Mesenchymal stem cell (in vitro differentiated cells and primary cell): ENCODE data around the gene HIPK2.
A peak's percentile ranks its signal among the peaks of the same experiment; 100 is the strongest.
"Not testable (repeated sequence)": the region's sequence is repeated elsewhere in the genome, so short reads cannot be mapped to it uniquely, and the experiment has no call there.

Experiments
- DNase-seq: peaks from one replicate; pipeline ENCODE4 v3.0.0-alpha.2; 2013
- H2AFZ ChIP-seq: one replicate; pipeline ENCODE4 v1.6.1; 2013; ENCODE audit warnings: low read depth, mild to moderate bottlenecking, control low read depth, inconsistent platforms, low read length, moderate library complexity
- H2AK5ac ChIP-seq: 2 replicates; pipeline ENCODE4 v1.6.1; 2013; ENCODE audit warnings: low read length, moderate library complexity, mild to moderate bottlenecking, inconsistent platforms; ENCODE audit not compliant: severe bottlenecking
- H2BK120ac ChIP-seq: one replicate; pipeline ENCODE4 v1.6.1; 2013; ENCODE audit warnings: low read depth, mild to moderate bottlenecking, inconsistent platforms, low read length, moderate library complexity
- H2BK12ac ChIP-seq, 2 experiments: one replicate each; pipeline ENCODE4 v1.6.1; 2013; ENCODE audit warnings: inconsistent platforms in 2 of 2, low read length in 2 of 2, mild to moderate bottlenecking in 2 of 2, moderate library complexity in 2 of 2, control low read depth in 1 of 2
- H2BK15ac ChIP-seq: one replicate; pipeline ENCODE4 v1.6.1; 2013; ENCODE audit warnings: mild to moderate bottlenecking, low read depth, inconsistent platforms; ENCODE audit not compliant: poor library complexity, severe bottlenecking
- H2BK5ac ChIP-seq: 2 replicates; pipeline ENCODE4 v1.6.1; 2013; ENCODE audit warnings: low read depth, mild to moderate bottlenecking, low read length, control low read depth, inconsistent platforms; ENCODE audit not compliant: poor library complexity, severe bottlenecking
- H3K14ac ChIP-seq, 2 experiments: one replicate each; pipeline ENCODE4 v1.6.1; 2013; ENCODE audit warnings: inconsistent platforms in 2 of 2, low read length in 2 of 2, control low read depth in 1 of 2, mild to moderate bottlenecking in 1 of 2, moderate library complexity in 1 of 2
- H3K18ac ChIP-seq, 2 experiments: one replicate each; pipeline ENCODE4 v1.6.1; 2013; ENCODE audit warnings: inconsistent platforms in 2 of 2, low read length in 2 of 2, control low read depth in 1 of 2, low read depth in 1 of 2, mild to moderate bottlenecking in 1 of 2
- H3K23ac ChIP-seq, 2 experiments: one replicate each; pipeline ENCODE4 v1.6.1; 2013; ENCODE audit warnings: inconsistent platforms in 2 of 2, low read length in 2 of 2, mild to moderate bottlenecking in 2 of 2, moderate library complexity in 2 of 2, control low read depth in 1 of 2
- H3K27ac ChIP-seq: 2 replicates; pipeline ENCODE4 v1.5.1; 2013; ENCODE audit warnings: mild to moderate bottlenecking, moderate library complexity, low read length, control low read depth, inconsistent platforms; ENCODE audit not compliant: poor library complexity, severe bottlenecking
- H3K27me3 ChIP-seq, 2 experiments: 2 replicates each; pipeline versions ENCODE4 v1.6.1 to v1.7.0; 2013; ENCODE audit warnings: low read length in 2 of 2, mild to moderate bottlenecking in 2 of 2, moderate library complexity in 2 of 2, control low read depth in 1 of 2, inconsistent platforms in 1 of 2; ENCODE audit not compliant: control insufficient read depth in 1 of 2, insufficient read depth in 1 of 2
- H3K36me3 ChIP-seq, 2 experiments: 2 replicates each; pipeline versions ENCODE4 v1.6.1 to v1.7.0; 2013; ENCODE audit warnings: low read length in 2 of 2, control low read depth in 1 of 2, inconsistent platforms in 1 of 2, low read depth in 1 of 2, mild to moderate bottlenecking in 1 of 2; ENCODE audit not compliant: insufficient read depth in 2 of 2, control insufficient read depth in 1 of 2
- H3K4ac ChIP-seq, 2 experiments: one replicate each; pipeline ENCODE4 v1.6.1; 2013; ENCODE audit warnings: inconsistent platforms in 2 of 2, low read length in 2 of 2, mild to moderate bottlenecking in 2 of 2, moderate library complexity in 2 of 2, control low read depth in 1 of 2, low read depth in 1 of 2
- H3K4me1 ChIP-seq: 2 replicates; pipeline ENCODE4 v1.6.1; 2013; ENCODE audit warnings: low read depth, low read length, control low read depth; ENCODE audit not compliant: control insufficient read depth, insufficient read depth
- H3K4me2 ChIP-seq: 2 replicates; pipeline ENCODE4 v1.6.1; 2013; ENCODE audit warnings: low read length, mild to moderate bottlenecking, inconsistent platforms; ENCODE audit not compliant: poor library complexity, severe bottlenecking
- H3K4me3 ChIP-seq, 2 experiments: 2 replicates each; pipeline versions ENCODE4 v1.5.1 to v1.7.0; 2013; ENCODE audit warnings: low read length in 2 of 2, mild to moderate bottlenecking in 2 of 2, control low read depth in 1 of 2, low read depth in 1 of 2; ENCODE audit not compliant: insufficient read depth in 1 of 2
- H3K79me1 ChIP-seq: replicated peaks from 2 replicates; pipeline ENCODE4 v1.6.1; 2013; ENCODE audit warnings: mild to moderate bottlenecking, control low read depth, low read length, inconsistent platforms; ENCODE audit not compliant: poor library complexity, severe bottlenecking
- H3K9ac ChIP-seq: 2 replicates; pipeline ENCODE4 v1.7.0; 2013; ENCODE audit warnings: mild to moderate bottlenecking, low read length, moderate library complexity
- H3K9me3 ChIP-seq: 2 replicates; pipeline ENCODE4 v1.7.0; 2013; ENCODE audit warnings: mild to moderate bottlenecking, low read length; ENCODE audit not compliant: control insufficient read depth
- H4K8ac ChIP-seq: one replicate; pipeline ENCODE4 v1.6.1; 2013; ENCODE audit warnings: inconsistent platforms, mild to moderate bottlenecking, low read length, moderate library complexity
- H4K91ac ChIP-seq: one replicate; pipeline ENCODE4 v1.6.1; 2013; ENCODE audit warnings: mild to moderate bottlenecking, low read length, inconsistent platforms
- WGBS: methylation state at CpG from one replicate; pipeline ENCODE4 v1.1.7; 2013; ENCODE audit warnings: mixed read lengths; 5-methylcytosine and 5-hydroxymethylcytosine counted together

HIPK2 gene

GRCh38 chr7:139560199-139560598 is 217.6 kb downstream of the HIPK2 start:
- Histone ChIP-seq H4K91ac (no peak overlapping the region), H2AK5ac (no peak overlapping the region), H3K4me2 (no peak overlapping the region), H3K9ac (no peak overlapping the region), H3K36me3 (peaks cover 6 to 17% of the 10 kb centered on the region in 2 experiments), H3K14ac (no peak overlapping the region), H3K4me3 (no peak overlapping the region), H3K79me1 (peaks cover 3% of the 10 kb centered on the region), H2BK120ac (no peak overlapping the region), H2BK12ac (no peak overlapping the region), H3K4me1 (peaks cover 1% of the 10 kb centered on the region), H3K23ac (no peak overlapping the region), H3K27me3 (peaks cover 0 to 7% of the 10 kb centered on the region in 2 experiments), H3K18ac (no peak overlapping the region), H4K8ac (no peak overlapping the region), H3K4ac (no peak overlapping the region), H2BK5ac (no peak overlapping the region), H2AFZ (no peak overlapping the region), H2BK15ac (no peak overlapping the region), H3K9me3 (no peaks in the 10 kb centered on the region), H3K27ac (no peak overlapping the region)
- DNase-seq, result no peak
- whole genome bisulfite sequencing, result 90% methylated on average over 2 of the region's 2 CpGs

- Histone ChIP-seq H2BK5ac (no peak overlapping the region), H3K4me3 (no peak overlapping the region), H3K23ac (no peak overlapping the region), H3K14ac (no peak overlapping the region), H3K27ac (no peak overlapping the region), H3K36me3 (peaks cover 5 to 17% of the 10 kb centered on the region in 2 experiments), H3K79me1 (peaks cover 3% of the 10 kb centered on the region), H4K91ac (no peak overlapping the region), H3K27me3 (peaks cover 0 to 10% of the 10 kb centered on the region in 2 experiments), H3K4ac (no peak overlapping the region), H2BK120ac (no peak overlapping the region), H3K4me1 (peaks cover 1% of the 10 kb centered on the region), H4K8ac (no peak overlapping the region), H2BK12ac (no peak overlapping the region), H3K4me2 (no peak overlapping the region), H3K9me3 (no peaks in the 10 kb centered on the region), H2AK5ac (no peak overlapping the region), H2BK15ac (no peak overlapping the region), H2AFZ (no peak overlapping the region), H3K9ac (no peak overlapping the region), H3K18ac (no peak overlapping the region)
- DNase-seq, result no peak
- WGBS, result 95% methylated on average over 18 of the region's 18 CpGs
These were observed 218.3 kb downstream of the HIPK2 start for GRCh38 chr7:139559364-139560105.

GRCh38 chr7:139557857-139558581 is 219.8 kb downstream of the HIPK2 start:
- no peak overlapping the region for H3K4me3 ChIP-seq
- no peak overlapping the region for H2AFZ ChIP-seq
- H2AK5ac ChIP-seq, result no peak overlapping the region
- H3K36me3 ChIP-seq, result peaks cover 0 to 11% of the 10 kb centered on the region in 2 experiments
- no peak overlapping the region for H2BK12ac ChIP-seq
- no peak overlapping the region for H2BK120ac ChIP-seq
- no peak overlapping the region for H4K8ac ChIP-seq
- H2BK5ac ChIP-seq, result no peak overlapping the region
- H3K14ac ChIP-seq, result no peak overlapping the region
- no peak overlapping the region for H3K18ac ChIP-seq
- no peak overlapping the region for H4K91ac ChIP-seq
- no peak overlapping the region for H3K27ac ChIP-seq
- H3K4me1 ChIP-seq, result peaks cover 1% of the 10 kb centered on the region
- H3K4me2 ChIP-seq, result no peak overlapping the region
- peaks cover 0 to 10% of the 10 kb centered on the region in 2 experiments for H3K27me3 ChIP-seq
- H2BK15ac ChIP-seq, result no peak overlapping the region
- peak; percentile 14 for DNase-seq
- no peaks in the 10 kb centered on the region for H3K79me1 ChIP-seq
- whole genome bisulfite sequencing, result 63% methylated on average over 5 of the region's 8 CpGs
- no peak overlapping the region for H3K9ac ChIP-seq
- H3K23ac ChIP-seq, result no peak overlapping the region
- no peak overlapping the region for H3K4ac ChIP-seq
- no peaks in the 10 kb centered on the region for H3K9me3 ChIP-seq

- H4K91ac ChIP-seq, H3K4ac ChIP-seq, H4K8ac ChIP-seq, H3K4me3 ChIP-seq, DNase-seq, H2AK5ac ChIP-seq, H3K27ac ChIP-seq, H3K9ac ChIP-seq, H3K79me1 ChIP-seq, H3K27me3 ChIP-seq, H3K18ac ChIP-seq, H2AFZ ChIP-seq, H3K23ac ChIP-seq, H3K36me3 ChIP-seq, H3K4me2 ChIP-seq, H3K14ac ChIP-seq, H3K9me3 ChIP-seq, H2BK120ac ChIP-seq, H2BK12ac ChIP-seq, H2BK15ac ChIP-seq, H3K4me1 ChIP-seq, H2BK5ac ChIP-seq: not testable (repeated sequence)
- 89% methylated on average over 8 of the region's 8 CpGs for WGBS
These were observed 223.7 kb downstream of the HIPK2 start for GRCh38 chr7:139553991-139554700.
